Diencephalon (tissue), 1 donor: ENCODE measurements around the gene MTA1. TPM values are rescaled to one million over a fixed set of nuclear protein-coding genes. Genes with fewer than 3 reads are reported as not detected.

Source experiments
- total RNA-seq: library from RNA; depleted of rRNA; stranded (reverse); fragments of >200 nt; gene quantifications from one replicate; pipeline ENCODE4 v1.2.3, GENCODE V29; 2014

MTA1 gene
- 49.4 TPM for total RNA-seq

GRCh38 chr14:105419195-105420091, at the start of gene MTA1:
Gene MTA1, plus strand, starts transcription at chr14:105419827. Its CDS starts 209 bp downstream, at chr14:105420036.

GRCh38 chr14:105398044-105398725, 21.4 kb upstream of the MTA1 start, which contains the start of gene TEX22:
Gene TEX22, plus strand, starts transcription at chr14:105398538. Its CDS starts 803 bp downstream, at chr14:105399341.

GRCh38 chr14:105474483-105475268, 55.0 kb downstream of the MTA1 start, which contains the start of gene CRIP2:
Gene CRIP2, plus strand, starts transcription at chr14:105474821. Its CDS starts 42 bp downstream, at chr14:105474863.

GRCh38 chr14:105486163-105486973, 66.7 kb downstream of the MTA1 start, which contains the start of gene CRIP1:
Gene CRIP1, plus strand, starts transcription at chr14:105486886. Its CDS starts 374 bp downstream, at chr14:105487260.

GRCh38 chr14:105490572-105491365, 71.1 kb downstream of the MTA1 start, which contains the start of gene TEDC1:
Gene TEDC1, plus strand, starts transcription at chr14:105491246. Its CDS starts 130 bp downstream, at chr14:105491376.

Other genes with a start within 250 kb of the MTA1 start
- gene NUDT14, start 238.5 kb upstream of the MTA1 start, total RNA-seq, result 30.4 TPM
- 43.1 TPM for gene BTBD6, start 171.3 kb upstream of the MTA1 start, total RNA-seq
- gene BRF1, start 118.8 kb upstream of the MTA1 start, total RNA-seq, result 74.0 TPM
- gene PACS2, start 105.1 kb upstream of the MTA1 start, total RNA-seq, result 98.5 TPM
- gene TEX22, start 21.3 kb upstream of the MTA1 start, total RNA-seq, result 0.46 TPM
- 106 TPM for gene CRIP2, start 55.0 kb downstream of the MTA1 start, total RNA-seq
- 2.3 TPM for gene CRIP1, start 67.1 kb downstream of the MTA1 start, total RNA-seq
- 7.8 TPM for gene TEDC1, start 71.4 kb downstream of the MTA1 start, total RNA-seq
- gene TMEM121, start 106.8 kb downstream of the MTA1 start, total RNA-seq, result 25.4 TPM